Neuronal stem cell (in vitro differentiated cells): ENCODE results near the gene KLHDC7B.

ENCODE experiments used
- DNase-seq: peaks from one replicate; pipeline ENCODE4 v3.0.0-alpha.2; 2013; ENCODE audit warnings: low spot score
- H2AFZ ChIP-seq: one replicate; pipeline ENCODE4 v1.6.1; 2013; ENCODE audit warnings: mild to moderate bottlenecking, low read length, inconsistent platforms
- H2AK5ac ChIP-seq: 2 replicates; pipeline ENCODE4 v1.6.1; 2013; ENCODE audit warnings: low read depth, mild to moderate bottlenecking, inconsistent platforms, low read length, moderate library complexity, mixed read lengths
- H2BK120ac ChIP-seq: 2 replicates; pipeline ENCODE4 v1.6.1; 2013; ENCODE audit warnings: low read depth, mild to moderate bottlenecking, inconsistent platforms, low read length, moderate library complexity, mixed read lengths
- H2BK12ac ChIP-seq: one replicate; pipeline ENCODE4 v1.6.1; 2013; ENCODE audit warnings: low read length, inconsistent platforms
- H2BK15ac ChIP-seq: 2 replicates; pipeline ENCODE4 v1.6.1; 2013; ENCODE audit warnings: mild to moderate bottlenecking, low read length, inconsistent platforms, mixed read lengths
- H2BK5ac ChIP-seq: one replicate; pipeline ENCODE4 v1.6.1; 2013; ENCODE audit warnings: inconsistent platforms, mild to moderate bottlenecking, low read length, moderate library complexity
- H3K14ac ChIP-seq: one replicate; pipeline ENCODE4 v1.6.1; 2013; ENCODE audit warnings: low read length, inconsistent platforms
- H3K18ac ChIP-seq: 2 replicates; pipeline ENCODE4 v1.6.1; 2013; ENCODE audit warnings: low read length, inconsistent platforms
- H3K23ac ChIP-seq: 2 replicates; pipeline ENCODE4 v1.6.1; 2013; ENCODE audit warnings: low read depth, mild to moderate bottlenecking, mixed read lengths, low read length, inconsistent platforms; ENCODE audit not compliant: poor library complexity
- H3K27ac ChIP-seq: replicated peaks from 3 replicates; pipeline ENCODE4 v1.5.1; 2013; ENCODE audit warnings: low read length, inconsistent platforms
- H3K27me3 ChIP-seq, 3 experiments: 2 replicates each; pipeline ENCODE4 v1.6.1; 2013; ENCODE audit warnings: low read length in 3 of 3, mild to moderate bottlenecking in 2 of 3, inconsistent platforms in 1 of 3, low read depth in 1 of 3, mixed read lengths in 1 of 3, moderate library complexity in 1 of 3; ENCODE audit not compliant: control insufficient read depth in 3 of 3, insufficient read depth in 3 of 3
- H3K36me3 ChIP-seq, 2 donors: replicated peaks in 1 of 2; 2 replicates each; pipeline ENCODE4 v1.6.1; 2013; ENCODE audit warnings: low read length in 2 of 2; ENCODE audit not compliant: control insufficient read depth in 2 of 2, insufficient read depth in 2 of 2
- H3K4ac ChIP-seq: 2 replicates; pipeline ENCODE4 v1.6.1; 2013; ENCODE audit warnings: inconsistent platforms, mild to moderate bottlenecking, low read length, moderate library complexity
- H3K4me1 ChIP-seq, 2 donors: 1 replicate in 1 of 2; 2 replicates in 1 of 2; pipeline ENCODE4 v1.6.1; 2013; ENCODE audit warnings: low read length in 2 of 2, low read depth in 1 of 2; ENCODE audit not compliant: control insufficient read depth in 2 of 2, insufficient read depth in 1 of 2
- H3K4me2 ChIP-seq: one replicate; pipeline ENCODE4 v1.6.1; 2013; ENCODE audit warnings: mild to moderate bottlenecking, low read length, inconsistent platforms; ENCODE audit not compliant: insufficient read depth, poor library complexity, severe bottlenecking
- H3K4me3 ChIP-seq, 2 donors: 2 replicates each; pipeline ENCODE4 v1.5.1; 2013; ENCODE audit warnings: low read length in 2 of 2, mild to moderate bottlenecking in 2 of 2, inconsistent platforms in 1 of 2, moderate library complexity in 1 of 2
- H3K79me1 ChIP-seq: one replicate; pipeline ENCODE4 v1.6.1; 2013; ENCODE audit warnings: low read depth, mild to moderate bottlenecking, inconsistent platforms, low read length, moderate library complexity
- H3K9ac ChIP-seq: one replicate; pipeline ENCODE4 v1.6.1; 2013; ENCODE audit warnings: mild to moderate bottlenecking, low read depth, low read length, inconsistent platforms; ENCODE audit not compliant: poor library complexity
- H3K9me3 ChIP-seq, 2 donors: replicated peaks in 1 of 2; 2 replicates each; pipeline versions ENCODE3 to v1.6.1; 2013; ENCODE audit warnings: low read length in 2 of 2, mild to moderate bottlenecking in 2 of 2, inconsistent platforms in 1 of 2, low read depth in 1 of 2, mixed read lengths in 1 of 2, moderate library complexity in 1 of 2; ENCODE audit not compliant: control insufficient read depth in 2 of 2, insufficient read depth in 1 of 2
- H4K8ac ChIP-seq: one replicate; pipeline ENCODE4 v1.6.1; 2013; ENCODE audit warnings: low read depth, mild to moderate bottlenecking, inconsistent platforms, low read length, moderate library complexity
- H4K91ac ChIP-seq: one replicate; pipeline ENCODE4 v1.6.1; 2013; ENCODE audit warnings: low read length, low read depth, mild to moderate bottlenecking, inconsistent platforms; ENCODE audit not compliant: poor library complexity
- WGBS, 2 donors: extraction: QIAGEN DNeasy Blood & Tissue Kit; methylation state at CpG; one replicate each; pipeline ENCODE4 v1.1.7; 2013; ENCODE audit warnings: missing lambda C conversion rate in 2 of 2, mixed read lengths in 1 of 2; ENCODE audit not compliant: insufficient read length in 2 of 2, insufficient replicate concordance in 1 of 2; ENCODE audit errors: extremely low coverage in 2 of 2; 5-methylcytosine and 5-hydroxymethylcytosine counted together

Gene KLHDC7B

DNA sequence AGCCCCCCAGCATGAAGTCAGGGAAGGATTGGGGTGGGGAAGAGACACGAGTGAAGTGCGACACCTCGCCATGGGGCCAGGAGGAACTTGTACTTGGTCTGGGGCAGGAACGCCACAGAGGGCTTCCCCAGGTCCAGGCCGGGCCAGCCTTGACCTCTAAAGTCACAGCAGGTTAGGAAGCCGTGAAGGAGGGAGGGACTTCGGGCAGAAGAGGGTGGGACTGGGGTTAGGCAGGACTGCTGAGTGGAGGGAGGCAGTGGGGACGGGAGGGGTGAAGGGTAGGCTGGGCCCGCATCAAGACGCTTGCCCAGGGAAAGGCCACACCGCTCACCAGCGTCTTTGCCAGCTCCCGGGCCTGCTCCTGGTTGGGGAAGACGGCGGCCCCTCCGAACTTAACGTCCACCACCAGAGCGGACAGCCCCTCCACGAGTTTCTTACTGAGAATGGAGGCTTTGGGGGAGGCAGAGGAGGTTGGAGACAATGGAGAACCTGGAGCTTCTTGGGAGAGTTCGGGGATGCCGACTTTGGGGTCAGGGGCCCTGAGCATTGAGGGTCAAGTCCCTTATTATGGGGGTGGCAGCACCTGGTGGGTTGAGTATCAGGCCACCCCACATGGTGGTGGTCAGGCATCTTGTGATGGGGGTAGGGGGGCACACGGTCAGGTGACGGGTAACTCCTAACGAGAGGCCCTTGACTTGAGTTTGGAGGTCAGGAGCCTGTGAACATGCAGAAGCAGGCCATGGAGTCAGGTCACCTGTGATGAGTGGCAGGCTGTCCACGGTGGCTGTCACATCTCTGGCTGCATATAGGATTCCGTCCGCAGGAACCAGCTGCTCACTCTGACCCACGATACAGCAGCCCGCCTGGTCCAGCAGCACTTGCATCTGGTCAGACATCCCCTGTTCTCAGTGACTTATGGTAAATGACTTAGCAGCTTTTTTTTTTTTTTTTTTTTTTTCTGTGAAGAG is 18.6 kb upstream of the KLHDC7B start:
- H3K36me3 ChIP-seq: peaks cover 22 to 29% of the 10 kb centered on the region in 2 donors
- peaks cover 18% of the 10 kb centered on the region in 2 donors for H3K4me1 ChIP-seq
- peaks cover 14 to 33% (median 14%) of the 10 kb centered on the region in 3 experiments for H3K27me3 ChIP-seq
- peaks cover 8 to 21% of the 10 kb centered on the region in 2 donors for H3K9me3 ChIP-seq
- peaks cover 12% of the 10 kb centered on the region for H3K79me1 ChIP-seq
- H4K8ac ChIP-seq: no peak overlapping the region
- no peak overlapping the region for H2BK120ac ChIP-seq
- peak overlapping the region; percentile 90 for H3K14ac ChIP-seq
- H3K4me3 ChIP-seq: peak overlapping the region; percentile 84 to 91
- H3K27ac ChIP-seq: no peak overlapping the region
- WGBS, 2 donors: no CpG with 5 or more reads among the region's 29 CpGs
- DNase-seq: no peak
- H2BK15ac ChIP-seq: no peak overlapping the region
- H2BK5ac ChIP-seq: no peak overlapping the region
- peak overlapping the region; percentile 97 for H3K9ac ChIP-seq
- no peak overlapping the region for H4K91ac ChIP-seq
- peak overlapping the region; percentile 76 for H3K23ac ChIP-seq
- H3K4me2 ChIP-seq: peak overlapping the region; percentile 94
- H3K18ac ChIP-seq: peak overlapping the region; percentile 95
- peak overlapping the region; percentile 69 for H3K4ac ChIP-seq
- no peak overlapping the region for H2BK12ac ChIP-seq
- peak overlapping the region; percentile 72 for H2AK5ac ChIP-seq
- peak overlapping the region; percentile 98 for H2AFZ ChIP-seq

DNA sequence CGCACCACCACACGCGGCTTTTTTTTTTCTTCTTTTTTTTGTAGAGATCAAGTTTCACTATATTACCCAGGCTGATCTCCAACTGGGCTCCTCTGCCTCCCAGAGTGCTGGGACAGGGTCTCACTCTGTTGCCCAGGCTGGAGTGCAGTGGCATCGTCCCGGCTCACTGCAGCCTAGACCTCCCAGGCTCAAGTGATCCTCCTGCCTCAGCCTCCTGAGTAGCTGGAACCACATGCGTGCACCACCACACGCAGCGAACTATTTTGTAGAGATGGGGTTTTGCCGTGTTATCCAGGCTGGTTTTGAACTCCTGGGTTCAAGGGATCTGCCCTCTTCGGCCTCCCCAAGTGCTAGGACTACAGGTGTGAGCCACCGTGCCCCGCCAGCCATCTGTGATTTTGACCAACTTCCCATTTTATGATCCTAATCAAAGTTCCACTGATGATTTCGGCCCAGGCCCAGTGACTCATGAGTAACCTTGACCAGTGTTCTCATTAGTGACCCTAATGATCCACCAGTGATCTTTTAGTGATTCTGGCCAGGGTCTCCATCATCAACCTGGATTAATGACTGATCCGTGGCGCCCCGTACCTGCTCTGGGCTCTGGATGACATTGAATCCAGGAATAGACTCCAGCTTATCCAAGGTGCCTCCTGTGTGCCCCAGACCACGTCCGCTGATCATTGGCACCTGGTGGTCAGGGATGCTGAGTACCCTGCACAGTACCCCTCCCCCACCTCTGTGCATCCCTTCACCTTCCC is 17.6 kb upstream of the KLHDC7B start:
- Histone ChIP-seq H3K27me3 (peaks cover 14 to 35% (median 14%) of the 10 kb centered on the region in 3 experiments), H2BK15ac (no peak overlapping the region)
- WGBS, 2 donors: no CpG with 5 or more reads among the region's 18 CpGs

GRCh38 chr22:50528682-50529415 is 16.9 kb upstream of the KLHDC7B start:
- Histone ChIP-seq H3K36me3 (peaks cover 5 to 12% of the 10 kb centered on the region in 2 donors), H3K23ac (peak overlapping the region; percentile 99)

More for the DNA sequence above, 17.6 kb upstream of the KLHDC7B start:
- Histone ChIP-seq H4K8ac (no peak overlapping the region), H3K9me3 (peaks cover 8 to 21% of the 10 kb centered on the region in 2 donors), H3K18ac (no peak overlapping the region), H3K79me1 (peaks cover 9% of the 10 kb centered on the region), H3K4ac (no peak overlapping the region), H3K4me1 (peaks cover 18 to 20% of the 10 kb centered on the region in 2 donors), H4K91ac (no peak overlapping the region), H2BK5ac (no peak overlapping the region), H2AFZ (no peak overlapping the region), H3K4me3 (no peak overlapping the region), H3K14ac (no peak overlapping the region), H2BK120ac (no peak overlapping the region), H3K36me3 (peaks cover 13 to 19% of the 10 kb centered on the region in 2 donors), H3K9ac (no peak overlapping the region), H2AK5ac (no peak overlapping the region), H2BK12ac (no peak overlapping the region), H3K4me2 (no peak overlapping the region), H3K27ac (no peak overlapping the region), H3K23ac (no peak overlapping the region)
- DNase-seq: no peak

More at GRCh38 chr22:50528682-50529415, 16.9 kb upstream of the KLHDC7B start:
- H3K4me1 ChIP-seq: peaks cover 18 to 20% of the 10 kb centered on the region in 2 donors
- no peak overlapping the region for H3K4ac ChIP-seq
- no peak overlapping the region for H2AFZ ChIP-seq
- DNase-seq: no peak
- no peak overlapping the region for H3K18ac ChIP-seq
- peak overlapping the region; percentile 88 for H2AK5ac ChIP-seq
- H4K8ac ChIP-seq: no peak overlapping the region
- H3K79me1 ChIP-seq: peaks cover 9% of the 10 kb centered on the region
- peak overlapping the region; percentile 76 for H3K9ac ChIP-seq
- H2BK12ac ChIP-seq: no peak overlapping the region
- H2BK120ac ChIP-seq: no peak overlapping the region
- H3K27me3 ChIP-seq: peaks cover 14 to 35% (median 14%) of the 10 kb centered on the region in 3 experiments
- H3K14ac ChIP-seq: peak overlapping the region; percentile 25
- no peak overlapping the region for H4K91ac ChIP-seq
- H2BK15ac ChIP-seq: peak overlapping the region; percentile 9
- no CpG with 5 or more reads among the region's 15 CpGs for WGBS, 2 donors
- H3K4me2 ChIP-seq: no peak overlapping the region
- no peak overlapping the region for H2BK5ac ChIP-seq
- H3K4me3 ChIP-seq: no peak overlapping the region
- peaks cover 8 to 21% of the 10 kb centered on the region in 2 donors for H3K9me3 ChIP-seq
- no peak overlapping the region for H3K27ac ChIP-seq
